AG09319 (cell line): ENCODE results near the gene CCDC9B.
A peak's percentile ranks its signal among the peaks of the same experiment; 100 is the strongest.

Source experiments
- DNase-seq: peaks from one replicate; pipeline ENCODE4 v3.0.0-alpha.2; 2010; ENCODE audit warnings: low read depth; ENCODE audit errors: extremely low read depth
- CTCF ChIP-seq: IDR thresholded peaks from 2 replicates; pipeline ENCODE4 v1.5.1; 2011; ENCODE audit warnings: low read depth, mild to moderate bottlenecking, inconsistent platforms, low read length, moderate library complexity

The CCDC9B gene

GRCh38 chr15:40343512-40343911, 2.8 kb upstream of the CCDC9B start:
- no peak for TF ChIP-seq CTCF
- DNase-seq: no peak

GRCh38 chr15:40342416-40343320, 1.9 kb upstream of the CCDC9B start:
- TF ChIP-seq CTCF: no peak
- no peak for DNase-seq

- no peak for TF ChIP-seq CTCF
- peak; percentile 54 for DNase-seq
These were observed 550 bp downstream of the CCDC9B start for GRCh38 chr15:40340038-40340739.

DNA sequence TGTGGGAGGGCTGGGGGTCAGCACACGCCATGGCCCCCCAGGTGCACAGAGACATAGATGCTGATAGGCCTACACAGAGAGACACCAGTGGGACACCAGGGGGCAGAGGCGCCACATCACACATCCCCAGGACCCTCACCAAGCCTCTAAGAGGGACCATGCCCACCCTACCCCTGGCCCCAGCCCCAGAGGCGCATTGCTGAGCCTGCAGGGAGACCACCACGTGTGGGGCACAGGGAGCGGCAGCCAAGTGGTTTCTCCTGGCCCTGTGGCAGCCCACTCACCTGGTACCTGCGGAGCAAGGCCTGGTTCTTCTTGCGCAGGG, 1.2 kb downstream of the CCDC9B start:
- no peak for DNase-seq

DNA sequence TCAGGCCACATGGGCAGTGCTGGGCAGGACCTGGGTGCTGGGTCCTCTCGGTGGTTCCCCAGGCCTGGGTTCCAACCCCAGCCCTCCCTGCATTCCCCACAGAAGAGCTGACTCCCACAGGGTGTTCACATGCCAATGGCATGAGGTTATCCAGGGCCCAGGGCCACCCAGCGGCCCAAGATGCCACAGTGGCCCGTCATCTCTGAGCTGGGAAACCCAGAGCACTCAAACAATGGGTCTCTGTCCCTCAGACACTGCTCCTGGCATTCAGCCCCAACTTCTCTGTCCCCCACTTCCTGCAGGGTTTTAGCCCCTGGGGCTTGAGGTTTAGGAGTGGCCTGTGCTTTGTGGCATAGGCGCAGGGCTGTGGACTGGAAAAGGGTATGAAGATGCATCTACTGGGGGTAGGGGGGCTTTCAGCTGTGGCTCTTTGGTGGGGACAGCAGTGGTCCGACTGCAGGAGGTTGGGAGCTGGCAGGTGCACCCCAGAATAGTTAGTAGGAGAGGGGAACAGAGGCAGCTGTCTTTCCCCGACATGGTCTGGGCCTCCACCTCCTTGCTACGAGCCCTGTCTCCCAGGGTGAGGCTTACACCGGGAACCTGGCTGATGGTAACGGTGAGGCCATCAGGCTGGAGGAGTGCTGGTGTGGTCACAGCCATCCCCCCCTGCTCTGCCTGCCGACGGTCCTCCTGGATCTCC, 1.7 kb downstream of the CCDC9B start:
- DNase-seq: no peak
- TF ChIP-seq CTCF: no peak

More for the DNA sequence above, 1.2 kb downstream of the CCDC9B start:
- 0 out of 2 replicates have a peak, but pooled peaks have one; percentile 1 for TF ChIP-seq CTCF

- TF ChIP-seq CTCF: peak; percentile 48
- DNase-seq: no peak
These were observed 2.6 kb downstream of the CCDC9B start for GRCh38 chr15:40338041-40338657.
